Measurements from ENCODE around the gene HLA-E.
"Not testable (repeated sequence)": the region's sequence is repeated elsewhere in the genome, so short reads cannot be mapped to it uniquely, and the experiment has no call there.

Gene HLA-E

GRCh38 chr6:30481211-30481964 lies 7.9 kb upstream of the HLA-E start:
- no peak for DNase-seq (ENCODE audit: low read depth in 2 of 2)

- DNase-seq (ENCODE audit: low read depth in 2 of 2): peak; percentile 78 to 81
These were observed 7.2 kb upstream of the HLA-E start for GRCh38 chr6:30481965-30482644.

GRCh38 chr6:30483677-30484279 lies 5.5 kb upstream of the HLA-E start:
- DNase-seq (ENCODE audit: low read depth in 2 of 2): no peak

GRCh38 chr6:30485236-30485635 lies 4.1 kb upstream of the HLA-E start:
- no peak for DNase-seq (ENCODE audit: low read depth in 2 of 2)

- no peak for DNase-seq (ENCODE audit: low read depth in 2 of 2)
These were observed 1.4 kb upstream of the HLA-E start for GRCh38 chr6:30487926-30488325.

GRCh38 chr6:30488697-30489080 lies 620 bp upstream of the HLA-E start:
- DNase-seq (ENCODE audit: low read depth in 2 of 2): not testable (repeated sequence)

- DNase-seq (ENCODE audit: low read depth in 2 of 2): peak; percentile 82 to 85
These were observed 942 bp downstream of the HLA-E start for GRCh38 chr6:30490026-30490876.

GRCh38 chr6:30491291-30491953 lies 2.1 kb downstream of the HLA-E start:
- DNase-seq (ENCODE audit: low read depth in 2 of 2): not testable (repeated sequence)

GRCh38 chr6:30491991-30492952 lies 3.0 kb downstream of the HLA-E start:
- DNase-seq (ENCODE audit: low read depth in 2 of 2): no peak

GRCh38 chr6:30493643-30494250 lies 4.4 kb downstream of the HLA-E start:
- DNase-seq (ENCODE audit: low read depth in 2 of 2): no peak

- no peak for DNase-seq (ENCODE audit: low read depth in 2 of 2)
These were observed 5.1 kb downstream of the HLA-E start for GRCh38 chr6:30494291-30494861.

GRCh38 chr6:30495060-30495459 lies 5.8 kb downstream of the HLA-E start:
- DNase-seq (ENCODE audit: low read depth in 2 of 2): not testable (repeated sequence)

GRCh38 chr6:30495993-30496392 lies 6.7 kb downstream of the HLA-E start:
- DNase-seq (ENCODE audit: low read depth in 2 of 2): no peak

GRCh38 chr6:30497261-30497599 lies 7.9 kb downstream of the HLA-E start:
- DNase-seq (ENCODE audit: low read depth in 2 of 2): not testable (repeated sequence)

GRCh38 chr6:30497714-30498113 lies 8.4 kb downstream of the HLA-E start:
- DNase-seq (ENCODE audit: low read depth in 2 of 2): no peak

GRCh38 chr6:30498705-30499104 lies 9.4 kb downstream of the HLA-E start:
- not testable (repeated sequence) for DNase-seq (ENCODE audit: low read depth in 2 of 2)

GRCh38 chr6:30500421-30501355 lies 11.4 kb downstream of the HLA-E start:
- DNase-seq (ENCODE audit: low read depth in 2 of 2): no peak

Data from stimulated activated CD4-positive, alpha-beta T cell treated with anti-CD3 and anti-CD28 coated beads, Interleukin-4, amount 100 ng/mL, for 48 hours (primary cell).